Activated naive CD4-positive, alpha-beta T cell treated with anti-CD3 and anti-CD28 coated beads, Interleukin-2, amount 10 ng/mL, durations not matched to agents 7 days and 5 days (primary cell): ENCODE measurements around the gene EXTL1.

Experiments used
- CTCF ChIA-PET: fragments of 350-600 bp; sonication (Branson Sonifier 250); formaldehyde crosslinking; loops from one replicate; lab custom pipeline; 2021; ENCODE audit warnings: antibody characterized with exemption; lab: Charles Lee
- DNase-seq: peaks from one replicate; pipeline ENCODE4 v3.0.0-alpha.2; 2020
- H3K27ac Mint-ChIP-seq: one replicate; pipeline ENCODE4 v1.8.0; 2021; ENCODE audit warnings: mild to moderate bottlenecking, moderate library complexity, mixed read lengths
- H3K27me3 Mint-ChIP-seq: one replicate; pipeline ENCODE4 v1.8.0; 2021; ENCODE audit warnings: mild to moderate bottlenecking, mixed read lengths
- H3K36me3 Mint-ChIP-seq: one replicate; pipeline ENCODE4 v1.8.0; 2021; ENCODE audit warnings: mixed read lengths
- H3K4me1 Mint-ChIP-seq: one replicate; pipeline ENCODE4 v1.8.0; 2021; ENCODE audit warnings: mixed read lengths
- H3K4me3 Mint-ChIP-seq: one replicate; pipeline ENCODE4 v1.8.0; 2021; ENCODE audit warnings: mild to moderate bottlenecking, moderate library complexity, mixed read lengths
- H3K9me3 Mint-ChIP-seq: one replicate; pipeline ENCODE4 v1.8.0; 2021; ENCODE audit warnings: mixed read lengths

The EXTL1 gene

DNA sequence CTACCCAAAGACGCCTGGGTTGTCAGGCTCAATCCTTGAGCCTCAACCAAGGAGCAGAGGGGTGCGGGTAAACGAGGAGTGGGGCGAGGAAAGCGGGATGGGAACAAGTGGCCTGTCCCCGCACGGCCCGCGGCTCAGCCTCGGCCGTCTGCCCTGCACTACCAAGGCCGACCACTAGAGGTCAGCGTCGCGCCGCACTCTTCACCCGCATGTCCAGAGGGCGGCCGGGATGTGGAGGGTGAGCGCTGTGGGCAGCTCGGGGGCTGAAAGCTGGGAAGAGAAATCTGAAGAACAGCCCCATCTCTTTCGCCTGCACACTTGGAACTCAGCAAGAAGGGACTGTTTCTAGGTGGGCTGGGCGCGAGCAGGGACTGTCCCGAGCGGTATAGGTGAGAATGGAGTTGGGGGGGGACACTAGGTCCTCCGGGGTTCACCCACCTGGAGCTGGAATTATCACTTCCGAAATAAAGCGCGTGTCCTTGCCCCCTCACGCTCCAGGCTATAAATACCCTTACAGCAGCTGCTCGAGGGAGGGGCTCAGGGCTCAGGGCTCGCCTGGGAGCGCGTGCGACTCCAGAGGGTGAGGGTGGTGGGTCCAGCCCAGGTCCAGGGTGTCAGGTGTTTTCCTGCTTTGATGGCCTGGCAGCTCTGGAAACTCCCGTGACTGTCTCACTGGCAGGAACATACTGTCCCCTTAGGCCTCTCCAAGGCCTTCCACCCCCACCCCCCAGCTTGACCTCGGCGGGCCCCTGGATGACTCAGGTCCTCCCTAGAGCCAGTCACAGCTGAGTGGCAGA lies 14.6 kb downstream of the EXTL1 start:
- Mint-ChIP-seq H3K27ac (peak overlapping the region; percentile 75), H3K9me3 (no peaks in the 10 kb centered on the region), H3K4me3 (peak overlapping the region; percentile 92), H3K27me3 (peaks cover 83% of the 10 kb centered on the region), H3K4me1 (peaks cover 15% of the 10 kb centered on the region), H3K36me3 (no peaks in the 10 kb centered on the region)
- peak; percentile 82 for DNase-seq
- CTCF ChIA-PET: interaction anchor here (0.8 to 3.0 kb wide), 20 partner anchors 9 to 381 kb away, joined by 3 to 17 read pairs (median 4); partner anchors contain the start of gene CEP85

DNA sequence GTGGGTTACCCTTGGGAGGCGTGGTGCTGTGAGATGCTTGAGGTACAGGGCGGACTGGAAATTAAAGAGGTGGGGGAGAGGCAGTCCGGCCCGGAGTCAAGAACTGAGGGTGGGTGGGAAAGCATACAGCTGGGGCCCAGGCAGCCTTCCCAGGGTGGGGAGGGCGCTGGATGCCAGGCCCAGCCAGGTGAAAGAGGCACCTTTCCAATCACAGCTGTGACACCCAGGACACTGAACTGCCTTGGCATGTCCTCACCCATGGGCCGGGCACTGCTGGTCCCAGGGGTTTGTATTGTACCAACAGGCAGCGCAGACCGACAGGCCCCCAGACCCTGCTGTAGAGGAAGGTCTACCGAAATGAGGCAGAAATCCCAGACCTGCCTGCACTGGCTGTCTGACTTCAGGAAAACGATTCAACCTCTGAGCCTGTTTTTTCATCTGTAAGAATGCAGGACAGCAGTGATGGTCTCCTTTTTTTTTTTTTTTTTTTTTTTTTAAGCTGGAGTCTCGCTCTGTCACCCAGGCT lies 15.2 kb downstream of the EXTL1 start:
- Mint-ChIP-seq H3K27me3 (peaks cover 83% of the 10 kb centered on the region), H3K4me1 (peaks cover 15% of the 10 kb centered on the region), H3K4me3 (no peak overlapping the region), H3K27ac (no peak overlapping the region), H3K36me3 (no peaks in the 10 kb centered on the region), H3K9me3 (no peaks in the 10 kb centered on the region)
- no peak for DNase-seq
- CTCF ChIA-PET: interaction anchor here (0.8 to 3.0 kb wide), 20 partner anchors 8 to 380 kb away, joined by 3 to 17 read pairs (median 4); partner anchors contain the start of gene CEP85

DNA sequence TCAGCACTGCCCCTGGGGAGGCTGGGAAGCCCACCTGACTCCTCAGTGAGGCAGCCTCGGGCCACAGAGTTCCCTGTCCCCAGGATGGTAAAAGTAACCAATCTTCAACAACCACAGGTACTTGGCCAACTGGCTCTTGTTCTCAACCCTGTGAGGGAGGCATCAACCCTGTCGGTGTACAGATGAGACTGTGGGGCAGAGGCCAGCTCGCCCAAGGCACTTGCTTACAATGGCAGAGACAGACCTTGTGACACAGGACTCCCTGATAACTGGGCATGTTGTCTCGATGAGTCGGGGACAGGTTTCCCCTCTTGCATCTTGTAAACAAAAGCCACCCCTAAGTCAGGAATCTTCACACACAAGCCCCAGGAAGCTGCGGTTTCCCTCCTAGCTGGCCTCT lies 16.3 kb downstream of the EXTL1 start:
- Mint-ChIP-seq H3K36me3 (no peaks in the 10 kb centered on the region), H3K4me1 (peaks cover 15% of the 10 kb centered on the region), H3K9me3 (no peaks in the 10 kb centered on the region), H3K27me3 (peaks cover 81% of the 10 kb centered on the region), H3K27ac (no peak overlapping the region), H3K4me3 (no peak overlapping the region)
- DNase-seq: no peak
- CTCF ChIA-PET: interaction anchor here (1.1 to 1.6 kb wide), 2 partner anchors 65 to 107 kb away, joined by 3 to 7 read pairs; no protein-coding TSS in a partner anchor

DNA sequence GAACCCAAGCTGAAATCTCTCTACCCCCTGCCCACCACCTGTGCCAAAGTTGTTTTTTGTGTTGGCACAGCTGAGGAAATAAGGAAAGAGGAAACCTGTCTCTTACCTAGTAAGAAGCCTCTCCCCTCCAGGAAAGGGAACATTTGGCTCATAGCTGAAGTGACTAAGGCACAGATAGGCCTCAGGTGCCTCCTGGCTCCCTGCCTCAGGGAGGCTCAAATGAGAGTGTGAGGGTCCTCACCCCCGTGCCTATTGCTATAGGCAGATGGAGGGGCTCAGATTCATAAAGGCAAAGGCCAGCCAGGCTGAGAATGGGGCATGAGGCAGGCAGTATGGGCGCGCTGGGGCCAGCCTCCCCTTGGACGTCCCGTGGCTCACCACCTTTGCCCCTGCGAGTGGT lies 16.9 kb downstream of the EXTL1 start:
- no peaks in the 10 kb centered on the region for H3K9me3 Mint-ChIP-seq
- no peaks in the 10 kb centered on the region for H3K36me3 Mint-ChIP-seq
- no peak overlapping the region for H3K27ac Mint-ChIP-seq
- H3K4me3 Mint-ChIP-seq: no peak overlapping the region
- no peak for DNase-seq
- peaks cover 15% of the 10 kb centered on the region for H3K4me1 Mint-ChIP-seq
- peaks cover 81% of the 10 kb centered on the region for H3K27me3 Mint-ChIP-seq
- CTCF ChIA-PET: interaction anchor here (1.0 to 1.6 kb wide), 4 partner anchors 17 to 107 kb away, joined by 3 to 7 read pairs (median 3); partner anchors contain the start of gene EXTL1

DNA sequence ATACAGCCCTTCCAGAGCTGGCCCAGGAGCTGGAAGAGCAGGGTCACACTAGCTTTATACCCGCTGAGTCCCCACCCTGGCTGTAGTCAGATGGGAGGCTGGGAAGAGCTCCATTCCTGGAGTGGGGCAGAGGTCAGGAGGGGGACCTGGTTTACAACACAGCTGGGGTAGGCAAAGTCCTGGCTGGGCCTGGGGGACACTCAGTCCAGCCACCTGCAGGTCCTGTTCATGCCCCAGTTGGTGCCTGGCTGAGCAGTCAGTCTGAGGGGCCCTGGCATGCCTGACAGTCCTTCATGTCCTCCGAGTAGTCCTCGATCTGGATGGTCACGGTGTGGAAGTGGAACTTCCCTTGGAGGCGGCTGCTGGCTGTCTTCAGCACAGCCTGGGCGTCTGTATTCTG lies 17.3 kb downstream of the EXTL1 start:
- peaks cover 15% of the 10 kb centered on the region for H3K4me1 Mint-ChIP-seq
- no peak for DNase-seq
- H3K36me3 Mint-ChIP-seq: no peaks in the 10 kb centered on the region
- no peak overlapping the region for H3K4me3 Mint-ChIP-seq
- CTCF ChIA-PET: interaction anchor here (1.0 to 1.6 kb wide), 4 partner anchors 17 to 106 kb away, joined by 3 to 7 read pairs (median 3); partner anchors contain the start of gene EXTL1
- H3K27ac Mint-ChIP-seq: no peak overlapping the region
- no peaks in the 10 kb centered on the region for H3K9me3 Mint-ChIP-seq
- peaks cover 81% of the 10 kb centered on the region for H3K27me3 Mint-ChIP-seq

DNA sequence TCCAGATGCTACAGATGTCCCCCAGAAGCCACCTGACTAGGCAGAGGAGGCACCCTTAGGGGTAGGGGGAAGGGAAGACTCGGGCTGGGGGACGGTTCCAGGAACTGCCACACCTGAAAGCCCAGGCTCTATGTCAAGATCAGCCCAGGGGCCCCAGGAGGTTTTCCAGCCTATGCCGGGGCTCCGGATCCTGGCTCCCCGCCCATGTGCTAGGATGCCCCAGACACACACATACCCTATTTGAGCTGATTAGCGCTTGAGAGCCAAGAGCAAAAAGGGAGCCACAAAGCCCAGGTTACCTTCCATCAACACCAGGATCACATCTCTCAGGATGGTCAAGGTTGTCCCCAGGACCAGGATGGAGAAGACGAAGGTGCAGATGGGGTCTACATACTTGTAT lies 19.8 kb downstream of the EXTL1 start:
- CTCF ChIA-PET: interaction anchor here (1.3 to 2.1 kb wide), 2 partner anchors 104 to 376 kb away, joined by 3 to 6 read pairs; no protein-coding TSS in a partner anchor
- Mint-ChIP-seq H3K4me3 (no peak overlapping the region), H3K36me3 (no peaks in the 10 kb centered on the region), H3K27ac (no peak overlapping the region), H3K9me3 (no peaks in the 10 kb centered on the region), H3K4me1 (peaks cover 3% of the 10 kb centered on the region), H3K27me3 (peaks cover 85% of the 10 kb centered on the region)
- no peak for DNase-seq

DNA sequence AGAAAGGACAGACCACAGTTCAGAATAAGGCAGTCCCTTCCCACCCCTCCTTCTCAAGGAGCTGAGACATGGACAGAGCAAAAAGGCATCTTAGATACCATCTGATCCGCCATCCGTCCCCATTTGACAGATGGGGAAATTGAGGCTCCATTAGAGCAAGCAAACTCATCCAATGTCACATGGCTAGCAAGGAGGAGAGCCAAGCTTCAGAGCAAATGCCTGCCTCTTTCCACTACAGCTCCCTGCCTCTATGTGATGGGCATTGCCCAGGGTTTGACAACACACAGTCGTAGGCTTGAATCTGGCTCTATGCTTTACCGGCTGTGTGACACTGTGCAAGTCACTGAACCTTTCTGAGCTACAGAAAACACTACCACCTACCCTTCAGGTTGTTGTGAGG lies 20.4 kb downstream of the EXTL1 start:
- CTCF ChIA-PET: interaction anchor here (2.1 kb wide), 1 partner anchor 103 kb away, joined by 6 read pairs; no protein-coding TSS in a partner anchor
- DNase-seq: no peak
- Mint-ChIP-seq H3K4me1 (peaks cover 3% of the 10 kb centered on the region), H3K27ac (no peak overlapping the region), H3K27me3 (peaks cover 86% of the 10 kb centered on the region), H3K4me3 (no peak overlapping the region), H3K9me3 (no peaks in the 10 kb centered on the region), H3K36me3 (no peaks in the 10 kb centered on the region)

DNA sequence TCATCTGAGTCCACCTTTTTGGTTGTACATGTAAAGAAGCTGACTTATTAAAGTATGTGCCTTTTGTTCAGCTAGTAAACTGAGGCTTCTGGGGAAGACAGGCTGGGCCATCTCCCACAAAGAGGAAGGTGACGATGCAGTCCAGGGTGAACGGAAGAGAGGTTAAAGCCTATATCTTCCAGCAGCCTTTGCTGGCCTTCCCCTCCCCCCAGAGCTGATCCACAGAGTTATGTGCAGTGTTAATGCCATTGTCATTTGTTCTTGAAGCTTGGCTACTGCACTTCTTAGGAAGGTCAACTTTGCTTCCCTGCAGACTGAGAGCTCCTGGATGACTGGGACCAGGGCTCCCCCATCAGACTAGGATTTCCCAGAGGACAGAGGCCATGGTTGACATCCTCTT lies 22.2 kb downstream of the EXTL1 start:
- Mint-ChIP-seq H3K27ac (no peak overlapping the region), H3K4me3 (no peak overlapping the region), H3K4me1 (peaks cover 3% of the 10 kb centered on the region), H3K36me3 (no peaks in the 10 kb centered on the region), H3K9me3 (no peaks in the 10 kb centered on the region), H3K27me3 (peaks cover 91% of the 10 kb centered on the region)
- no peak for DNase-seq
- CTCF ChIA-PET: interaction anchor here (1.3 to 1.5 kb wide), 3 partner anchors 10 to 190 kb away, joined by 3 to 5 read pairs (median 4); partner anchors contain the start of gene CEP85

DNA sequence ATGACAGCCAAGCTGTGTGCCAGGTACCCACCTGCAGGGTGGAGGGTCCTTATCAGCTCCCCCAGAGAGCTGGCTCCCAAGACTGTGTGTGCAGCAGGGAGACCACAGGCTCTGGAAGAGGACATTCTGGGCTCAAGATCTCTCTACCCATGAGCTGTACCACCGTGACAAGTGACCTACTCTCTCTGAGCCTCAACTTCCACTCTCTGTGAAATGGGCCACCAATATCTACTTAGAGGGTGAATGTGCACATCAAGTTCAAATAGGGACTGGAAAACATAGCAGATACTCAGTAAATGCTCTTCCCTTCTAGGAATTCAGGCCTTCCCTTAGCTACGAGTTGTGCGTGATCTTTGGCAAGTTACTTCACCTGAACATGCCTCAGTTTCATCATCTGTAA lies 22.8 kb downstream of the EXTL1 start:
- DNase-seq: no peak
- Mint-ChIP-seq H3K4me1 (peaks cover 3% of the 10 kb centered on the region), H3K27me3 (peaks cover 92% of the 10 kb centered on the region), H3K9me3 (no peaks in the 10 kb centered on the region), H3K4me3 (no peak overlapping the region), H3K36me3 (no peaks in the 10 kb centered on the region), H3K27ac (no peak overlapping the region)
- CTCF ChIA-PET: interaction anchor here (1.3 to 1.5 kb wide), 4 partner anchors 8 to 189 kb away, joined by 3 to 5 read pairs (median 4); partner anchors contain the start of gene CEP85

DNA sequence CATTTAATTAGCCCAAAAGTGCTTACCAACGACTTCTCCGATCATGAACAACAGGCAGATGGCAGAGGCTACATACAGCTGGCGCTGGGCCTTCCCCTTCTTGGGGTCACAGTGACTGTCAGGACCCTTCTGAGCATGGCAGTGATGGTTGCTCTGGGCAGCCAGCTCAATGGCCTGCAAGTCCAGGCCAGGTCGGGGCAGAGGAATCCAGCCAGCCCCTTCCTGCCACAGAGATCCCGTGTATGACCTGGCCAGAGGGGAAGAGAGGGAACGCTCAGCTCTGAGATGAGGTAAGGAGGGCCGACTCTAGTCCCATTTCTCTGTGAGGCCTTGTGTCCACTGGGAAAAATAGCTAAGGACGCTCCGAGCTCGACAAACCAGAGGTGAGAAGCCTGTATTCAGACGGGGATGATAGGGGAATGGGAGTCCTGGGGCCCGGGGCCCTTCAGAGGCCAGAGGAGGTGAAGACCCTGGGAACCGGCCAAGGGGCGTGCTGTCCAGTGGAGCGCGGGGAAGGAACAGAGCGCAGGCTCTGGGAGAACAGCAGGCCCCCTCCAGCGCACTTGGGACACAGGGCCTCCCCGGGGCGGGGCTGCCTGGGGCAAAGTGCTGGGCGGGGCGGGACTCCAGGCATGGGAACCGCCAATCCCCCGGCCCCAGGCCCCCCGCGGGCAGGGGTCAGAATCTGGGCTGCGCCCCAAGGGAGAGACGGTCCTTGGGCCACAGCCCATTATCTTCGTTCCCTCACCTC lies 23.6 kb downstream of the EXTL1 start:
- Mint-ChIP-seq H3K27me3 (peaks cover 94% of the 10 kb centered on the region), H3K4me1 (peaks cover 3% of the 10 kb centered on the region), H3K4me3 (no peak overlapping the region), H3K36me3 (no peaks in the 10 kb centered on the region), H3K27ac (no peak overlapping the region), H3K9me3 (no peaks in the 10 kb centered on the region)
- CTCF ChIA-PET: interaction anchor here (1.3 to 1.5 kb wide), 4 partner anchors 9 to 189 kb away, joined by 3 to 5 read pairs (median 4); partner anchors contain the start of gene CEP85
- no peak for DNase-seq

DNA sequence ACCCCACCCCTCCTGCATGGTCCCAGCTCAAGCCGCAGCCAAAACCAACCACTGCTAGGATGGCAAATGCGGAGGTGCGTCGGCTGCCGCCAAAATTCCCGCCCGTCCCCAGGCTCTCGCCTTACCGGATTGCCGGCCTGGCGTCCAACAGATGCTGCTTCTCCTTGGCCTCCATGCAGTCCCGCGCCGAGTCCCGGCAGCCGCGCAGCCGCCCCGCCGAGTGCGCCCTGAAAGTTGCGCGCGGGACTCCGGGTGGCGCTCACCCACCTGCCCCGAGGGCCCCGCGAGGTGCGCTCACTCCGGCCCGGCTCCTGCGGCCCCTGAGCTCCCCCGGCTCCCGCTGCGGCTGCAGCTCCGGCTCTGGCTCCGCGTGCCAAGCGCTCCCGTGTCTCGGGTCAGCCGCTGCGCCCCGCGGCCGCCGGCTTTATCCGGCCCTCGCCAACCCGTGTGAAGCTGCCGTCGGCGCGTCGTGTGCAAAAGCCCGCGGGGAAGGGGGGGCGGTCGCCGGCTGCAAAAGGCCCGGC lies 24.2 kb downstream of the EXTL1 start, which contains the start of gene SLC30A2:
Gene SLC30A2, minus strand, starts transcription at position 397 of the 524 bp plus-strand sequence. Its CDS starts 222 bp downstream, at position 175.
- DNase-seq: no peak
- Mint-ChIP-seq H3K4me1 (peaks cover 4% of the 10 kb centered on the region), H3K36me3 (no peaks in the 10 kb centered on the region), H3K27ac (no peak within 1 kb of the TSS), H3K9me3 (no peaks in the 10 kb centered on the region), H3K4me3 (no peak within 1 kb of the TSS), H3K27me3 (peaks cover 98% of the 10 kb centered on the region)
- CTCF ChIA-PET: interaction anchor here (1.3 kb wide), 1 partner anchor 9 kb away, joined by 4 read pairs; no protein-coding TSS in a partner anchor

DNA sequence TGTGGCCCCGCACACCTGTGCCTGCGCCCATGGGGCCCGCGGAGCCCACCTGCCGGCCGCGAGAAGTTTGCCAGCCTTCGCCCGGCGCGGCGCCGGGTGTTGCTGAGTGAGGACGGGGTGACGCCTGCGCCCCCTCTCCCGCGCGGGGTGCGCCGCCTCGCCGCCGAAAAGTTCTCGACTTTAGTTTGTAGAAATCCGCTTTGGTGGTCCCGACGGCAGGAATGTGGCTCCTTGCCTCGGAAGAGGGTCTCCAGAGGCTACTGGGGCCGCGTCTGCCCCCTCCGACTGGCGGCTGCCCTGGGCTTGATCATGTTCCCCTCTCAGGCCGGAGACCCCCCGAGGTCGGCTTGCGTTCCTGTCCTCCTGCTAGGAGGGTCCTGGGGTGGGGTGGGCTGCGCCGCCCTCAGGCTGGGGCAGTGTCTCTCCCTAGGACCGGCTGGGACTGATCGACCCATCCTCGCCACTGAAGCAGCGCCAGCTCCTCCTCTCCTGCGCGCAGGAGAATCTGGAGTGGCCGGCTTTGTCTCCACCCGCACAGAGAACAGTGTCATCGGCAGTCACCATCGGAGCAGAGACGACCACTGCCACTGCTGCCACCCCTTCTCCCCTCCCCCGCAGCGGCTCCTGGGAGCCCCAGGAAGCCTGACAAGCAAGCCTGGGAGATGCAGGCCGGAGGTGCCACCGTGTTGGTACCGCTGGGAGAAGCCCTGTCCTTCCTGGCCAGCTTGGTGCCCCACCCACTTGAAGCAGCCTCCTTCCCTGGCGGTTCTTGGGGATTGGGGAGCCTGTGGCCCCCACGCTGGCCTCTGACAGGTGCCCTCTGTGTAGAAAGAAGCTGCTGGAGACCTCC lies 24.9 kb downstream of the EXTL1 start:
- no peaks in the 10 kb centered on the region for H3K9me3 Mint-ChIP-seq

More for the DNA sequence above, 24.9 kb downstream of the EXTL1 start:
- peaks cover 98% of the 10 kb centered on the region for H3K27me3 Mint-ChIP-seq
- peaks cover 10% of the 10 kb centered on the region for H3K4me1 Mint-ChIP-seq
- H3K4me3 Mint-ChIP-seq: no peak overlapping the region
- CTCF ChIA-PET: interaction anchor here (1.6 kb wide), 1 partner anchor 10 kb away, joined by 4 read pairs; no protein-coding TSS in a partner anchor
- DNase-seq: no peak
- no peak overlapping the region for H3K27ac Mint-ChIP-seq
- H3K36me3 Mint-ChIP-seq: no peaks in the 10 kb centered on the region
